ENCODE data around the gene KLF15. TPM values are rescaled to one million over a fixed set of nuclear protein-coding genes. Genes with fewer than 3 reads are reported as not detected.

KLF15 gene
- total and polyA plus RNA-seq, 9 of the 15 experiments (the other 6 are each of a cell fraction or from before 2014, with no cell fraction given) = 0.08 to 4.8 (median 1.2) TPM

DNA sequence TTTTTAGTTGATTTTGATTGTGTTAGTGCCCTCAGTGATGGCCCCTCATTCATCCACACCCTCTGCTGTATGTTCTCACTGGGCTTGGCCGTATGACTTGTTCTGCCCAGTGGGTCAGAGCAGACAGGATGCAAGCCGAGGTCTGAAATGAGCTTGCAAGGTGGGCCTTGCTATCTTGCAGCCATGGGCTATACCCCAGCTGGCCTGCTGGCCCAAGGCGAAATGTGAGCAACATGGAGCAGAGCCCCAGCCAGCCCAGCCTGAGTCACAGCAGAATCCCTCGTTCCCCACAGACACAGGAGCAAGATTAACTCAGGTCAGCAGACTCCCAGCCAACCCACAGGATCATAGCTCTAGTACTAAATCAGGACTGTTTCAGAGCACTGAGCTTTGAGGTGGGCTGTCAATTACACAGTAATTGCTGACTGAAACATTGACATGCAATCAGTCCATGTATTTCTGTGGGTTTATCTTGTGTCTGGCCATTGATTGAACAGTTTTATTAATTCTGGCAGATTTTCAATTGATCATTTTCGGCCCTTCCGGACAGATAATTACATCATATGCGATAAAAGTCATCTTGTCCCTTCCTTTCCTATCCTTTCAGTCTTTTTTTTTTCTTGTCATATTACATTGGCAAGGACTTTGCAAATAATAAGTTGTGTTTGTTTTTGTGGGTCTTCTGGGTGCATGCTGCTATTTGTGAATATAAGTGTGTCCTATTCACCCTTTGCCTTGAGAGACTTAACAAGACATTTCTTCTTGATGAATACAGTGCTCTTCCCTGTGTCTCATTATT, 27.1 kb downstream of the KLF15 start (continued):
- TF ChIP-seq, protein P1, sequence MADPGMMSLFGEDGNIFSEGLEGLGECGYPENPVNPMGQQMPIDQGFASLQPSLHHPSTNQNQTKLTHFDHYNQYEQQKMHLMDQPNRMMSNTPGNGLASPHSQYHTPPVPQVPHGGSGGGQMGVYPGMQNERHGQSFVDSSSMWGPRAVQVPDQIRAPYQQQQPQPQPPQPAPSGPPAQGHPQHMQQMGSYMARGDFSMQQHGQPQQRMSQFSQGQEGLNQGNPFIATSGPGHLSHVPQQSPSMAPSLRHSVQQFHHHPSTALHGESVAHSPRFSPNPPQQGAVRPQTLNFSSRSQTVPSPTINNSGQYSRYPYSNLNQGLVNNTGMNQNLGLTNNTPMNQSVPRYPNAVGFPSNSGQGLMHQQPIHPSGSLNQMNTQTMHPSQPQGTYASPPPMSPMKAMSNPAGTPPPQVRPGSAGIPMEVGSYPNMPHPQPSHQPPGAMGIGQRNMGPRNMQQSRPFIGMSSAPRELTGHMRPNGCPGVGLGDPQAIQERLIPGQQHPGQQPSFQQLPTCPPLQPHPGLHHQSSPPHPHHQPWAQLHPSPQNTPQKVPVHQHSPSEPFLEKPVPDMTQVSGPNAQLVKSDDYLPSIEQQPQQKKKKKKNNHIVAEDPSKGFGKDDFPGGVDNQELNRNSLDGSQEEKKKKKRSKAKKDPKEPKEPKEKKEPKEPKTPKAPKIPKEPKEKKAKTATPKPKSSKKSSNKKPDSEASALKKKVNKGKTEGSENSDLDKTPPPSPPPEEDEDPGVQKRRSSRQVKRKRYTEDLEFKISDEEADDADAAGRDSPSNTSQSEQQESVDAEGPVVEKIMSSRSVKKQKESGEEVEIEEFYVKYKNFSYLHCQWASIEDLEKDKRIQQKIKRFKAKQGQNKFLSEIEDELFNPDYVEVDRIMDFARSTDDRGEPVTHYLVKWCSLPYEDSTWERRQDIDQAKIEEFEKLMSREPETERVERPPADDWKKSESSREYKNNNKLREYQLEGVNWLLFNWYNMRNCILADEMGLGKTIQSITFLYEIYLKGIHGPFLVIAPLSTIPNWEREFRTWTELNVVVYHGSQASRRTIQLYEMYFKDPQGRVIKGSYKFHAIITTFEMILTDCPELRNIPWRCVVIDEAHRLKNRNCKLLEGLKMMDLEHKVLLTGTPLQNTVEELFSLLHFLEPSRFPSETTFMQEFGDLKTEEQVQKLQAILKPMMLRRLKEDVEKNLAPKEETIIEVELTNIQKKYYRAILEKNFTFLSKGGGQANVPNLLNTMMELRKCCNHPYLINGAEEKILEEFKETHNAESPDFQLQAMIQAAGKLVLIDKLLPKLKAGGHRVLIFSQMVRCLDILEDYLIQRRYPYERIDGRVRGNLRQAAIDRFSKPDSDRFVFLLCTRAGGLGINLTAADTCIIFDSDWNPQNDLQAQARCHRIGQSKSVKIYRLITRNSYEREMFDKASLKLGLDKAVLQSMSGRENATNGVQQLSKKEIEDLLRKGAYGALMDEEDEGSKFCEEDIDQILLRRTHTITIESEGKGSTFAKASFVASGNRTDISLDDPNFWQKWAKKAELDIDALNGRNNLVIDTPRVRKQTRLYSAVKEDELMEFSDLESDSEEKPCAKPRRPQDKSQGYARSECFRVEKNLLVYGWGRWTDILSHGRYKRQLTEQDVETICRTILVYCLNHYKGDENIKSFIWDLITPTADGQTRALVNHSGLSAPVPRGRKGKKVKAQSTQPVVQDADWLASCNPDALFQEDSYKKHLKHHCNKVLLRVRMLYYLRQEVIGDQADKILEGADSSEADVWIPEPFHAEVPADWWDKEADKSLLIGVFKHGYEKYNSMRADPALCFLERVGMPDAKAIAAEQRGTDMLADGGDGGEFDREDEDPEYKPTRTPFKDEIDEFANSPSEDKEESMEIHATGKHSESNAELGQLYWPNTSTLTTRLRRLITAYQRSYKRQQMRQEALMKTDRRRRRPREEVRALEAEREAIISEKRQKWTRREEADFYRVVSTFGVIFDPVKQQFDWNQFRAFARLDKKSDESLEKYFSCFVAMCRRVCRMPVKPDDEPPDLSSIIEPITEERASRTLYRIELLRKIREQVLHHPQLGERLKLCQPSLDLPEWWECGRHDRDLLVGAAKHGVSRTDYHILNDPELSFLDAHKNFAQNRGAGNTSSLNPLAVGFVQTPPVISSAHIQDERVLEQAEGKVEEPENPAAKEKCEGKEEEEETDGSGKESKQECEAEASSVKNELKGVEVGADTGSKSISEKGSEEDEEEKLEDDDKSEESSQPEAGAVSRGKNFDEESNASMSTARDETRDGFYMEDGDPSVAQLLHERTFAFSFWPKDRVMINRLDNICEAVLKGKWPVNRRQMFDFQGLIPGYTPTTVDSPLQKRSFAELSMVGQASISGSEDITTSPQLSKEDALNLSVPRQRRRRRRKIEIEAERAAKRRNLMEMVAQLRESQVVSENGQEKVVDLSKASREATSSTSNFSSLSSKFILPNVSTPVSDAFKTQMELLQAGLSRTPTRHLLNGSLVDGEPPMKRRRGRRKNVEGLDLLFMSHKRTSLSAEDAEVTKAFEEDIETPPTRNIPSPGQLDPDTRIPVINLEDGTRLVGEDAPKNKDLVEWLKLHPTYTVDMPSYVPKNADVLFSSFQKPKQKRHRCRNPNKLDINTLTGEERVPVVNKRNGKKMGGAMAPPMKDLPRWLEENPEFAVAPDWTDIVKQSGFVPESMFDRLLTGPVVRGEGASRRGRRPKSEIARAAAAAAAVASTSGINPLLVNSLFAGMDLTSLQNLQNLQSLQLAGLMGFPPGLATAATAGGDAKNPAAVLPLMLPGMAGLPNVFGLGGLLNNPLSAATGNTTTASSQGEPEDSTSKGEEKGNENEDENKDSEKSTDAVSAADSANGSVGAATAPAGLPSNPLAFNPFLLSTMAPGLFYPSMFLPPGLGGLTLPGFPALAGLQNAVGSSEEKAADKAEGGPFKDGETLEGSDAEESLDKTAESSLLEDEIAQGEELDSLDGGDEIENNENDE (IDR thresholded peaks at IDR 0.05; ENCODE audit: low read depth, low read length) = no peak
